GM12873 (cell line): Measurements from ENCODE around the gene TAF8.

Source experiments
- CTCF ChIP-seq: IDR thresholded peaks from 2 replicates; pipeline ENCODE4 v1.5.1; 2012; ENCODE audit warnings: low read depth, mild to moderate bottlenecking, moderate library complexity, low read length, control low read depth; ENCODE audit not compliant: insufficient read depth; ENCODE audit errors: missing control alignments

TAF8 gene

DNA sequence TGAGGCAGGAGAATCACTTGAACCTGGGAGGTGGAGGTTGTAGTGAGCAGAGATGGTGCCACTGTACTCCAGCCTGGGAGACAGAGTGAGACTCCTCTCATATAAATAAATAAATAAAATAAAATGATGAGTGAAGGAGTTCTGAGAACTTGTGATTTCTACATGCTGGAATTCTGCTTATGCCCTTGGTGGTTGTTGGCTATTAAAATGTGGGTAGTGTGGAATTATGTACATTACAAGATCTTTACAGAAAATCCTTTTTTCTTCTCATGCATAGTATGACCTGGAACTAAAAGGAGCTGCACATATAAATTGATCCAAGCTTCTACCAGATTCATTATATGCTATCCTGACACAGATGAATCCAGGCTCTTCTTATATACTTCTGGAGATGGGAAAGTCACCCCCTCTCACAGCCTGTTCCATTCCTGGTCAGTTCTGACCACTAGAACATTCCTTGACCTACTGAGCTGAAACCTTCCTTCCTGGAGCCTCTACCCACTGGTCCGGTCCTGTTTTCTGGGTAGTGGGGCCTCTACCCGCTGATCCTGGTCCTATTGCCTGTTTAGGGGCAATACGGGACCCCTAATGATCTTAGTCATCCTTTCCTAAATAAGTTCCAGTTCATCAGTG, 37.7 kb upstream of the TAF8 start:
- no peak for TF ChIP-seq CTCF

- no peak for TF ChIP-seq CTCF
Measured at GRCh38 chr6:42013134-42013516, 37.2 kb upstream of the TAF8 start.

DNA sequence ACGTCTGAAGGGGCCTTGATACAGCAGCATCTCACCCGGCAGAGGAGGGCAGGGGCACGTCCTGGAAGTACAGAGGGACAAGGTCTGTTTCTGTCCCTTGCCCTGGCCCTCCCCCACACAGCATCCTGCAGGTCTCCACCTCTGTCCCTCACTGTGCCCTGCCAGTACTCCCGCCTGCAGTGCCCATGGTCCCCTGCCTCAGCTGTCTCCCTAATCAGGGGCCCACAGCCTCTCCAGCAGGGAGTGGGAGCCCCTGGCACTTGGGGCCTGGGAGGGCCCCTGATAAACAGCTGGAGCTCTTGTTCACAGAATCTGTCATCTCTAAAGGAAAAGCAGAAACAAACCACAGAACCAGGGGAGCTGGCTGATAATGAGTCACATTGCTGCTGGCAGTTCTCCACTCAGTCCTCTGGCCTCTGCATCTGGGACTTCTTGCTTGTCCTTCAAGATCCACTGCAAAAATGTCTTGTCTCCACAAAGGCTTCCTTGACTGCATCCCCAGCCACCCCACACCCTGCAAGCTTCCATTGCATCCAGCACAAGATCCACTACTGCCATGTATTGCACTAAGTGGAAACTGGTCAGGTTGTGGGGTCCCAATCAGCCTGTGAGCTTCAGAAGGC, 33.2 kb upstream of the TAF8 start:
- no peak for TF ChIP-seq CTCF

GRCh38 chr6:42020967-42021366, 29.4 kb upstream of the TAF8 start:
- TF ChIP-seq CTCF = no peak

DNA sequence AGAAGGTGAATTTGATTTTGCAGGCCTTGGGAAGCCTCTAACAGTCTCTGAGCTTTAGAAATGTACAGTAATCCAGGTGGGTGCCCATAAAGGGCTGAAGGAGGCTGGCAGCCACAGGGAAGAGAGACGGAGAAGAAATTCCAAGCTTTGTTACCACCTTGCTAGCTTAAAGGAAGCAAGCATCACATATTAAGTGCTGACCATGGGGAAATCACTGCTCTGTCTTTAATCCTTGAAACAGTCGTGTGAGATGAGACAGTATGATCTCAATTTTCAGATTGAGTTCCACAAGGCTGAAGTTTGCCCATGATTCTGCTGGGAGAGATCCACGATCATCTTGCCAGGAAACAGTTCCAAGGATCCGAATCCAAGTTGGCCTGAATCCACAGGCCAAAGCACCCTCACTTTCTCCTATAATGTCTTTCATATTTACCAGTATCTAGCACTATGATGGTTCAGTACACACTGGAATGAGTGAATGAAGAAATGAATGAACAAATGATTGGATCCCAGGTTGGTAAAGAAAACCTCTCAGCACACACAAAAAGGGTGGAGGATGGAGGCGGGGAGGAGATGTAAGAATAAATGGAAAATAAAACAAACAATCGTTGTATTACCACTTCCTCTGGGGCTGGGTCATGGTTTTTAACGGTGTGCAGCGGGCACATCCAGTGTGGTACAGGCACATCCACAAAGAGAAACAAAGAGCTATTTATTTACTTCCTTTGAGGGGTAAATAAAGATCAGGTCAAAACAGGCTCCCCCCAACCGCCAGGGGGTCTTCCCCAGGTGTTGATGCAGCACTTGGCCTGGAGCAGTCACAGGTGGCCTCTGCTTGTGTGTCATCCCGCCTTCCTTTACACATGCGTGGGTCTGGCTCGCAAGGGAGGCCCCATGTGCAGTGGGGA, 28.2 kb upstream of the TAF8 start:
- peak; percentile 19 for TF ChIP-seq CTCF

DNA sequence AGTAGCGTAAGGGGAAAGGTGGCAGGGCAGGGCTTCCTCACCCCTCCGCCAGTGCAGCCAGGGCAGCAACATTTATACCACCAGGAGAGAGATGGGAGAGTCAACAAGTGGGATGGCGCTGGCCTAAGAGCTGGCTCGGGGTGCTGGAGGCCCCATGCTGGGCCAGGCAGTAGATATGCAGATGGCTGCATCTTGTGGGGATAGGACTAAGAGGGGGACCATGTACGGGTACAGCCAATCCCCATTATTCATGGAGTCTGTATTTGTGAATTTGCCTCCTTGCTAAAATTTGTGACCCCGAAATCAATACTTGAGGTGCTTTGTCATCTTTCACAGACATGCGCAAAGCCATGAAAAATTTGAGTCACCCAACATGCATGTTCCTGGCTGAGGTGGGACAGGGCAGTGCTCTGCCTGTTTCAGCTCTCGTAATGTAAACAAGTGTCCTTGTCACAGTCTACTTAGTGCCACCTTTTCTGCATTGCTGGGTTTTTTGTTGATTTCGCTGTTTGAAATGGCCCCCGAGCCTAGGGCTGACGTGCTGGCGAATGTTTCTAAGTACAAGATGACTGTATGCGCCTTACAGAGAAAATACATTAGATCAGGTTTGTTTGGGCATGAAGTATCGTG, 27.5 kb upstream of the TAF8 start:
- peak; percentile 0 for TF ChIP-seq CTCF
